ENCODE results near the gene PLEKHO2. TPM values are rescaled to one million over a fixed set of nuclear protein-coding genes. Genes with fewer than 3 reads are reported as not detected.

The PLEKHO2 gene
- total RNA-seq, 4 donors from 2014 or later: 41.5 to 103 (median 51.2) TPM

DNA sequence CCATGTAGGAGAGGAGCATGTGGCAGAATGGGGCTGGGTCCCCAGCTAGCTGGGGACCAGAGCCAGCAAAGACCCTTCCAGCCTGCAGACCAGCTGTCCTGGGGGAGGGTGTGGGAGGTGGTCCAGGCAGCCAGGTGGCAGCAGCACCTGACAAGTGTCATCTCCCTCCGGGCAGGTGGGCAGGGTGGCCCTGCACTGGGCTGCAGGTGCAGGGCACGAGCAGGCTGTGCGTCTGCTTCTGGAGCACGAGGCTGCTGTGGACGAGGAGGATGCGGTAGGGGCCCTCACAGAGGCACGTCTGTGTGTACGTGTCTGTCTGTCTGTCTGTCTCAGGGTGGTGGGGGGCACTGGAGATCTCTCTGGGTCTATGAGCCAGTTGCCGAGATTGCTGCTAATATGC is 75.5 kb downstream of the PLEKHO2 start:
- H3K9me3 ChIP-seq: no peaks in the 10 kb centered on the region
- no peak overlapping the region for H3K27ac ChIP-seq (replicated peaks in 1 of 4)
- peaks cover 0 to 20% (median 16%) of the 10 kb centered on the region in 4 donors for H3K4me1 ChIP-seq
- TF ChIP-seq, protein P1, sequence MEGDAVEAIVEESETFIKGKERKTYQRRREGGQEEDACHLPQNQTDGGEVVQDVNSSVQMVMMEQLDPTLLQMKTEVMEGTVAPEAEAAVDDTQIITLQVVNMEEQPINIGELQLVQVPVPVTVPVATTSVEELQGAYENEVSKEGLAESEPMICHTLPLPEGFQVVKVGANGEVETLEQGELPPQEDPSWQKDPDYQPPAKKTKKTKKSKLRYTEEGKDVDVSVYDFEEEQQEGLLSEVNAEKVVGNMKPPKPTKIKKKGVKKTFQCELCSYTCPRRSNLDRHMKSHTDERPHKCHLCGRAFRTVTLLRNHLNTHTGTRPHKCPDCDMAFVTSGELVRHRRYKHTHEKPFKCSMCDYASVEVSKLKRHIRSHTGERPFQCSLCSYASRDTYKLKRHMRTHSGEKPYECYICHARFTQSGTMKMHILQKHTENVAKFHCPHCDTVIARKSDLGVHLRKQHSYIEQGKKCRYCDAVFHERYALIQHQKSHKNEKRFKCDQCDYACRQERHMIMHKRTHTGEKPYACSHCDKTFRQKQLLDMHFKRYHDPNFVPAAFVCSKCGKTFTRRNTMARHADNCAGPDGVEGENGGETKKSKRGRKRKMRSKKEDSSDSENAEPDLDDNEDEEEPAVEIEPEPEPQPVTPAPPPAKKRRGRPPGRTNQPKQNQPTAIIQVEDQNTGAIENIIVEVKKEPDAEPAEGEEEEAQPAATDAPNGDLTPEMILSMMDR (IDR thresholded peaks at IDR 0.05): no peak
- H3K27me3 ChIP-seq: no peaks in the 10 kb centered on the region
- no peak for DNase-seq (ENCODE audit: extremely low spot score)
- WGBS: 100% methylated on average over 4 of the region's 9 CpGs
- no peaks in the 10 kb centered on the region for H3K36me3 ChIP-seq
- intact Hi-C loops (cut with DNase I): no loop called here
- H3K4me3 ChIP-seq: no peak overlapping the region

Other genes with a start within 250 kb of the PLEKHO2 start
- 10 to 100 TPM; 27.2 to 64.1 (median 45.4) TPM for gene RBPMS2, start 66.3 kb upstream of the PLEKHO2 start, total RNA-seq
- 1 to 10 TPM in 3 of 4 donors, under 1 TPM in 1; 0.78 to 4.4 (median 2.0) TPM for gene PIF1, start 16.3 kb upstream of the PLEKHO2 start, total RNA-seq
- 10 to 100 TPM in 3 of 4 donors, 1 to 10 TPM in 1; 10.0 to 14.7 (median 11.0) TPM for gene ANKDD1A, start 70.0 kb downstream of the PLEKHO2 start, total RNA-seq
- 10 to 100 TPM; 83.5 to 96.7 (median 90.8) TPM for gene SPG21, start 148.0 kb downstream of the PLEKHO2 start, total RNA-seq
- gene MTFMT, start 187.7 kb downstream of the PLEKHO2 start, total RNA-seq: 10 to 100 TPM; 26.3 to 29.9 (median 29.4) TPM
- gene SLC51B, start 203.5 kb downstream of the PLEKHO2 start, total RNA-seq: not detected
- 100 to 1,000 TPM; 123 to 216 (median 198) TPM for gene RASL12, start 226.1 kb downstream of the PLEKHO2 start, total RNA-seq
- under 1 TPM in 1 of 4 donors, not detected in 3; 0.17 TPM for gene KBTBD13, start 234.8 kb downstream of the PLEKHO2 start, total RNA-seq

Data from esophagus muscularis mucosa (tissue), 4 donors.